GM12872 (cell line): ENCODE results near the gene ACTR1B.

Experiments used
- TF ChIP-seq, protein P1 (sequence below): IDR thresholded peaks from 3 replicates; pipeline ENCODE4 v1.5.1; 2011; ENCODE audit warnings: low read depth, mild to moderate bottlenecking, low read length, moderate library complexity; ENCODE audit not compliant: insufficient read depth

Gene ACTR1B

DNA sequence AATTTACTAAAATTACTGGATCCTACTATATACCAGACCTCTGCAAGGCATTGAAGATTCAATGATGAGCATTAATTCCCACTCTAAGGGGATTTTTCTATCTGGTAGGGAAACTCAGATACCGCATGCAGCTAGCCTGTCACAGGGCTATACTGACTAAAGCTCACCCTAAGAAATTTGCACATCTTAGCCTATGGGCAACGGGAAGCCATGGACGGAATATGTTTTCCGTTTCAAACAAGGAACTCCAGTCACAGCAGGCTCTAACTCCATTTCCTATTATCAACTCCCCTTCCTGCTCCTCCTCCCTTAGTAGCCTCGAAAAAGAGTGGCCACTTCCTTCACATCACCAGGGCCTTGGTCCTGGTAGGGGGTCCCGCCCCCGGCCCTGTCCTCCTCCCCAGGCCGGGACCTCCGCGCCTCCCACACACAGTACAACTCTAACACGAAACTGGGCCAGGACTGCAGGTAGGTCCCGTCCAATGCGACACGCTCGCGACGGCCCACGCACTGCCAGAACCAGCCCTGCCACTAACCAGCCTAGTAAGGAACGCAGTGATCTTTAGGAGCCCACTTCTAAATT is 18.6 kb downstream of the ACTR1B start:
- TF ChIP-seq, protein P1, sequence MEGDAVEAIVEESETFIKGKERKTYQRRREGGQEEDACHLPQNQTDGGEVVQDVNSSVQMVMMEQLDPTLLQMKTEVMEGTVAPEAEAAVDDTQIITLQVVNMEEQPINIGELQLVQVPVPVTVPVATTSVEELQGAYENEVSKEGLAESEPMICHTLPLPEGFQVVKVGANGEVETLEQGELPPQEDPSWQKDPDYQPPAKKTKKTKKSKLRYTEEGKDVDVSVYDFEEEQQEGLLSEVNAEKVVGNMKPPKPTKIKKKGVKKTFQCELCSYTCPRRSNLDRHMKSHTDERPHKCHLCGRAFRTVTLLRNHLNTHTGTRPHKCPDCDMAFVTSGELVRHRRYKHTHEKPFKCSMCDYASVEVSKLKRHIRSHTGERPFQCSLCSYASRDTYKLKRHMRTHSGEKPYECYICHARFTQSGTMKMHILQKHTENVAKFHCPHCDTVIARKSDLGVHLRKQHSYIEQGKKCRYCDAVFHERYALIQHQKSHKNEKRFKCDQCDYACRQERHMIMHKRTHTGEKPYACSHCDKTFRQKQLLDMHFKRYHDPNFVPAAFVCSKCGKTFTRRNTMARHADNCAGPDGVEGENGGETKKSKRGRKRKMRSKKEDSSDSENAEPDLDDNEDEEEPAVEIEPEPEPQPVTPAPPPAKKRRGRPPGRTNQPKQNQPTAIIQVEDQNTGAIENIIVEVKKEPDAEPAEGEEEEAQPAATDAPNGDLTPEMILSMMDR, result no peak

DNA sequence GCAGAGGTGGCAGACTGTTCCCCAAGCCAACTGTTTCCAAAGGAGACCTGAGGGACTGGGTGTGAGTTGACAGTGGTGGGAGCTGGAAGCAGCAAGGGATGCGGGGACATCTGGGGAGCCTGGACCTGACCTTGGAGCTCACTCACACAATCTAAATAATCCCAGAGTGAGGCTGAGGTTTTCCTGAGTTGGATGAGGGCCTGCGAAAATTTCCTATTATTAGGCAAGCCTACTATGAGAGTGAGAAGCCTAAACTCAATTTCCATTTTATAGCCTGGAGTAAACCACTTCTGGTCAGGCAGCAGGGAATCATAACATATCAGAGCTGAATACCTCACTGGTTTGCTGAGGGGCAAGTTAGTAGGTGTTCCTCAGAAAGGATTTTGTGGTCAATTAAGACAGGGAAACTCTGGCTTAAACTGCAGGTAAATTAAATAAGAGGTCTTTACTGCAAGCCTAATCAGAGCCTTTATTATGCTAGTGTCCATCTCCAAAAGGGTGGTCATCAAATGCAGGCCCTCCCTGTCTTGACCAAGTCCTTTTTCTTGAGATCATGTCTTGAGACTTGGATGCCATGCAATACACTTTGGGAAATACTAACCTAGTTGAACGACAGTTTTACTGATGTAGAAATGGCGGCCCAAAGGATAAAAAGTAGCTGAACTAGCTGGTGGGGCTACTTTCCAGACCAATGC is 19.7 kb downstream of the ACTR1B start:
- TF ChIP-seq, protein P1, result no peak

DNA sequence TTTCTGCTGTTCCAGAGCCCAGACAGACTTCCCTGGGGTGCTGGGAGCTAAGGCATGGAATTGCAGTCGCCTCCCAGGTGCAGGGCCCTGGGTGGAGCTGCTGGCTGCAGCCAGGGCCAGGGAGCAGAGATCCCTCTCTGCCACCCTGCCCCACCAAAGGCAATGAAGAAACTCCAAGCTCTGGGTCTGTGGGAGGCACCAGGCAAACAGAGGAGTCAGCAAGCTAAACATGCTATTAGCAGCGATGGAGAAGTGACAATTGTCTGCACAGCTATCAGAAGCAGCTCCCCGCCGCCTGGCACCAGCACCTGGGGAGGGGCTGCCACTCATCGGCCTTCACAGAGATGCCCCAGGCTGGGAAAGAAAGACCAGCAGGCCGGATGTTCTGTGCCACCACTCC is 45.9 kb downstream of the ACTR1B start:
- TF ChIP-seq, protein P1, result no peak
